Astrocyte (in vitro differentiated cells and primary cell): ENCODE data around the gene USO1. TPM values are rescaled to one million over a fixed set of nuclear protein-coding genes. Genes with fewer than 3 reads are reported as not detected.

Experiments
- DNase-seq: peaks from one replicate; pipeline ENCODE4 v3.0.0-alpha.2; 2010; ENCODE audit warnings: low read depth
- FAIRE-seq: peaks from 2 replicates; lab custom pipeline; 2011; peaks lifted over from hg19 to GRCh38; lab: Jason Lieb, UNC
- H2AFZ ChIP-seq: 2 replicates; pipeline ENCODE4 v1.6.0; 2012; ENCODE audit warnings: low read depth, low read length, inconsistent platforms
- H3K27ac ChIP-seq: 2 replicates; pipeline ENCODE4 v1.5.1; 2011; ENCODE audit warnings: low read depth, low read length, inconsistent platforms
- H3K27me3 ChIP-seq: 2 replicates; pipeline ENCODE4 v1.6.0; 2011; ENCODE audit warnings: low read length, inconsistent platforms; ENCODE audit not compliant: insufficient read depth
- H3K36me3 ChIP-seq: 2 replicates; pipeline ENCODE4 v1.5.1; 2011; ENCODE audit warnings: low read length, inconsistent platforms; ENCODE audit not compliant: insufficient read depth
- H3K4me1 ChIP-seq: 2 replicates; pipeline ENCODE4 v1.5.1; 2011; ENCODE audit warnings: low read length, inconsistent platforms; ENCODE audit not compliant: insufficient read depth
- H3K4me2 ChIP-seq: 2 replicates; pipeline ENCODE4 v1.6.0; 2012; ENCODE audit warnings: low read length, inconsistent platforms
- H3K4me3 ChIP-seq: 2 replicates; pipeline ENCODE4 v1.5.1; 2011; ENCODE audit warnings: low read depth, mild to moderate bottlenecking, low read length, inconsistent platforms; ENCODE audit not compliant: insufficient read depth
- H3K79me2 ChIP-seq: 2 replicates; pipeline ENCODE4 v1.6.0; 2012; ENCODE audit warnings: mild to moderate bottlenecking, low read length, inconsistent platforms; ENCODE audit not compliant: insufficient read depth
- H3K9ac ChIP-seq: 2 replicates; pipeline ENCODE4 v1.6.0; 2012; ENCODE audit warnings: mild to moderate bottlenecking, low read length, inconsistent platforms
- H3K9me3 ChIP-seq: 2 replicates; pipeline ENCODE4 v1.5.1; 2012; ENCODE audit warnings: low read depth, mild to moderate bottlenecking, low read length, inconsistent platforms; ENCODE audit not compliant: insufficient read depth
- H4K20me1 ChIP-seq: 2 replicates; pipeline ENCODE4 v1.6.0; 2012; ENCODE audit warnings: low read length, inconsistent platforms; ENCODE audit not compliant: insufficient read depth
- H3K27ac Mint-ChIP-seq: one replicate; pipeline ENCODE4 v1.8.0; 2021; ENCODE audit warnings: mild to moderate bottlenecking, mixed read lengths; ENCODE audit not compliant: unreplicated experiment
- H3K27me3 Mint-ChIP-seq: one replicate; pipeline ENCODE4 v1.8.0; 2021; ENCODE audit warnings: low read depth, mixed read lengths; ENCODE audit not compliant: unreplicated experiment
- H3K36me3 Mint-ChIP-seq: one replicate; pipeline ENCODE4 v1.8.0; 2021; ENCODE audit warnings: low read depth, mixed read lengths; ENCODE audit not compliant: unreplicated experiment
- H3K4me1 Mint-ChIP-seq: one replicate; pipeline ENCODE4 v1.8.0; 2021; ENCODE audit warnings: low read depth, mixed read lengths; ENCODE audit not compliant: unreplicated experiment
- H3K4me3 Mint-ChIP-seq: one replicate; pipeline ENCODE4 v1.8.0; 2021; ENCODE audit warnings: mild to moderate bottlenecking, moderate library complexity, mixed read lengths; ENCODE audit not compliant: unreplicated experiment
- H3K9me3 Mint-ChIP-seq: one replicate; pipeline ENCODE4 v1.8.0; 2021; ENCODE audit warnings: mild to moderate bottlenecking, mixed read lengths; ENCODE audit not compliant: unreplicated experiment
- CTCF ChIP-seq: IDR thresholded peaks from 2 replicates; pipeline ENCODE4 v1.5.1; 2011; ENCODE audit warnings: low read depth, mild to moderate bottlenecking, inconsistent platforms, low read length, moderate library complexity; ENCODE audit not compliant: insufficient read depth
- EZH2 ChIP-seq: IDR thresholded peaks from 2 replicates; pipeline ENCODE4 v1.6.1; 2012; ENCODE audit warnings: mild to moderate bottlenecking, low read length, inconsistent platforms; ENCODE audit not compliant: insufficient read depth
- total RNA-seq: library from RNA; stranded (reverse); gene quantifications from 2 replicates; pipeline ENCODE4 v1.2.1, GENCODE V29; 2021

Gene USO1
- total RNA-seq, 1 donor from 2014 or later, result 104 TPM

GRCh38 chr4:75678473-75678872 lies 45.9 kb upstream of the USO1 start:
- H4K20me1 ChIP-seq, result no peaks in the 10 kb centered on the region
- H3K79me2 ChIP-seq, result peaks cover 4% of the 10 kb centered on the region
- Mint-ChIP-seq H3K36me3 (no peaks in the 10 kb centered on the region), H3K4me3 (no peak overlapping the region), H3K27me3 (no peaks in the 10 kb centered on the region), H3K4me1 (peaks cover 10% of the 10 kb centered on the region), H3K27ac (no peak overlapping the region), H3K9me3 (no peaks in the 10 kb centered on the region)
- no peaks in the 10 kb centered on the region for H3K36me3 ChIP-seq
- no peak overlapping the region for H3K4me3 ChIP-seq
- no peak overlapping the region for H3K27ac ChIP-seq
- DNase-seq (no peak), FAIRE-seq (no peak)
- H3K27me3 ChIP-seq, result no peaks in the 10 kb centered on the region
- H3K4me2 ChIP-seq, result no peak overlapping the region
- H3K4me1 ChIP-seq, result peaks cover 7% of the 10 kb centered on the region
- no peak overlapping the region for H2AFZ ChIP-seq
- no peak overlapping the region for H3K9ac ChIP-seq
- H3K9me3 ChIP-seq, result no peaks in the 10 kb centered on the region
- TF ChIP-seq CTCF (no peak), EZH2 (no peak)

- no peaks in the 10 kb centered on the region for H3K9me3 Mint-ChIP-seq
- no peak overlapping the region for H3K4me2 ChIP-seq
- H3K36me3 ChIP-seq, result no peaks in the 10 kb centered on the region
- DNase-seq, result no peak
- no peak overlapping the region for H3K27ac ChIP-seq
- no peaks in the 10 kb centered on the region for H3K36me3 Mint-ChIP-seq
- H3K27me3 Mint-ChIP-seq, result no peaks in the 10 kb centered on the region
- no peak overlapping the region for H3K27ac Mint-ChIP-seq
- FAIRE-seq, result peak; percentile 41
- peaks cover 10% of the 10 kb centered on the region for H3K4me1 Mint-ChIP-seq
- H3K79me2 ChIP-seq, result peaks cover 4% of the 10 kb centered on the region
- H3K4me3 ChIP-seq, result no peak overlapping the region
- H2AFZ ChIP-seq, result no peak overlapping the region
- H3K27me3 ChIP-seq, result no peaks in the 10 kb centered on the region
- TF ChIP-seq CTCF, result no peak
- TF ChIP-seq EZH2, result no peak
- H3K4me3 Mint-ChIP-seq, result no peak overlapping the region
- no peak overlapping the region for H3K9ac ChIP-seq
- no peaks in the 10 kb centered on the region for H3K9me3 ChIP-seq
- peaks cover 3% of the 10 kb centered on the region for H3K4me1 ChIP-seq
- H4K20me1 ChIP-seq, result no peaks in the 10 kb centered on the region
Measured at GRCh38 chr4:75678965-75679364, 45.4 kb upstream of the USO1 start.

GRCh38 chr4:75679876-75680575 lies 44.4 kb upstream of the USO1 start:
- DNase-seq, result peak; percentile 11
- Mint-ChIP-seq H3K9me3 (no peaks in the 10 kb centered on the region), H3K36me3 (no peaks in the 10 kb centered on the region), H3K27me3 (no peaks in the 10 kb centered on the region), H3K27ac (no peak overlapping the region), H3K4me1 (peaks cover 10% of the 10 kb centered on the region), H3K4me3 (no peak overlapping the region)
- Histone ChIP-seq H3K36me3 (no peaks in the 10 kb centered on the region), H3K4me2 (no peak overlapping the region), H2AFZ (no peak overlapping the region), H3K27me3 (no peaks in the 10 kb centered on the region), H3K4me1 (no peaks in the 10 kb centered on the region), H4K20me1 (no peaks in the 10 kb centered on the region), H3K4me3 (no peak overlapping the region), H3K27ac (no peak overlapping the region), H3K9ac (no peak overlapping the region), H3K9me3 (no peaks in the 10 kb centered on the region), H3K79me2 (peaks cover 4% of the 10 kb centered on the region)
- TF ChIP-seq EZH2 (no peak), CTCF (no peak)
- no peak for FAIRE-seq
